HL-60/S4 treated with phorbol 12-myristate 13-acetate at 8.2 ng/mL for 4 days and 3 days (cell line): ENCODE results near the gene SLC38A11.

Experiments used
- in situ Hi-C: fragments of 300-500 bp; cut with MboI; formaldehyde crosslinking; loops from 2 replicates; pipeline ENCODE4 v1.15.0; 2022; ENCODE audit warnings: low sequenced_read_pairs

The SLC38A11 gene

DNA sequence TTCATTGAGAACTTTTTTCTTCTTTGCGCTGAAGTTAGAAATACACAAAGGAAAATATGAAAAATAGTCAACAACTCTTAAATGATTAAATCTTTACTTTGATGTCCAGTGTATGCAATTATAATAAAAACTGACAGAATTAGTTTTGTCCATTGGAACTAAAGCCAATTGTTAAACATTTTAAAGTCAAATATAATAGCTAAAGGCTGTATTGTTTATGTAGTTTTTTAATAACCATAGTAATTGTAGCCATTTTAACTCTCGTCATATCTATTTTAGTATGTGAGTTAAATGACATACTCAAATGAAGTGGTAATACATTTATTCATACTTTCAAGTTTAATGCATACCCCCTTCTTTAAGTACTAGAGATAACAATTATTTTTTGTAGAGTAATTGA is 109.0 kb downstream of the SLC38A11 start:
- in situ Hi-C loops: no loop called here
